HFFc6 (cell line): ENCODE data around the gene RNU7-1. TPM values are rescaled to one million over a fixed set of nuclear protein-coding genes. Genes with fewer than 3 reads are reported as not detected.

Experiments used
- DNase-seq: peaks from one replicate; pipeline ENCODE4 v3.0.0-alpha.2; 2018
- H3K27ac Mint-ChIP-seq: 2 replicates; pipeline ENCODE4 v1.8.0; 2020; ENCODE audit warnings: mild to moderate bottlenecking, mixed read lengths
- H3K27me3 Mint-ChIP-seq: 2 replicates; pipeline ENCODE4 v1.8.0; 2021; ENCODE audit warnings: mild to moderate bottlenecking, moderate library complexity, mixed read lengths; ENCODE audit not compliant: insufficient read depth
- H3K36me3 Mint-ChIP-seq: 2 replicates; pipeline ENCODE4 v1.8.0; 2021; ENCODE audit warnings: low read depth, mixed read lengths
- H3K4me1 Mint-ChIP-seq: 2 replicates; pipeline ENCODE4 v1.8.0; 2020; ENCODE audit warnings: low read depth, mixed read lengths
- H3K4me3 Mint-ChIP-seq: 2 replicates; pipeline ENCODE4 v1.8.0; 2020; ENCODE audit warnings: mild to moderate bottlenecking, moderate library complexity, mixed read lengths
- H3K9me3 Mint-ChIP-seq: 2 replicates; pipeline ENCODE4 v1.8.0; 2020; ENCODE audit warnings: mild to moderate bottlenecking, mixed read lengths
- CTCF ChIP-seq: fragments of 200-600 bp; sonication (generic); IDR thresholded peaks from 2 replicates; pipeline ENCODE4 v1.5.0; 2021; ENCODE audit warnings: antibody characterized with exemption, mild to moderate bottlenecking
- total RNA-seq, 6 experiments: library from RNA; stranded (reverse); fragmentation: NEBNext Ultra II Directional; extraction: Animal tissue kit (Norgen Biotek cat#: 25700); gene quantifications; 2 replicates in 1 of 6; 3 replicates in 5 of 6; pipeline ENCODE4 v1.2.3, GENCODE V29; 2021

The RNU7-1 gene
- total RNA-seq, 6 experiments from 2014 or later = not detected

GRCh38 chr12:6955108-6956020 is 11.7 kb downstream of the RNU7-1 start:
- Mint-ChIP-seq H3K36me3 (no peaks in the 10 kb centered on the region), H3K4me1 (peaks cover 7% of the 10 kb centered on the region; the same call in 1 of the 2 replicates), H3K9me3 (no peaks in the 10 kb centered on the region), H3K27me3 (peaks cover 2% of the 10 kb centered on the region), H3K27ac (no peak overlapping the region), H3K4me3 (no peak overlapping the region)
- TF ChIP-seq CTCF = no peak
- DNase-seq = no peak

GRCh38 chr12:6956021-6956727 is 12.6 kb downstream of the RNU7-1 start:
- no peak for DNase-seq
- no peak overlapping the region for H3K4me3 Mint-ChIP-seq

DNA sequence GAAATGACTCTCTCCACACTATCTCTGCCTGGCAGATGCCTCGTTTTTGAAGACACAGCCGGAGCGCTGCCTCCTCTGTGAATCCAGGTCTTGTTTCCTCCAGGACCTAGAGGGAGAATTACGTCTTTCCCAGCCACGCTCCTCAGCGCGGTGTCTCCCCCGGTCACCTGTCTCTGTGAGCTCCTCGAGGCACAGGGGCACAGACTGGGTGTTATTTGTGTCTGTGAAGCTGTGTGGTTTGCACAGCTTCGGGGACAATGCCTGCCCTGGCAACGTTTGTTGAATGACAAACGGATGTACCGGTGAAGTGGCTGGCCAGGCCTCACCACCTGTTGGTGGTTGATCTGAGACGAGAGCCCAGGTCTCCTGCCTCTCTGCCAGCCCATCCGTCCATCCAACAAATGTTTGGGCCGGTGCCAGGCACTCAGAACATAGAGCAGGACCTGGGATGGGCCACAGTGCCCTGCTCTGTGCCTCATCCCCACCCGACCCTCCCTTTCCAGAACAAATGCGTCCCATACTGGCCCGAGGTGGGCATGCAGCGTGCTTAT is 13.6 kb downstream of the RNU7-1 start:
- DNase-seq = no peak
- Mint-ChIP-seq H3K36me3 (no peaks in the 10 kb centered on the region), H3K9me3 (no peaks in the 10 kb centered on the region), H3K4me3 (no peak overlapping the region), H3K27ac (no peak overlapping the region), H3K27me3 (peaks cover 2% of the 10 kb centered on the region), H3K4me1 (peaks cover 23% of the 10 kb centered on the region)
- no peak for TF ChIP-seq CTCF

More at GRCh38 chr12:6956021-6956727, 12.6 kb downstream of the RNU7-1 start:
- TF ChIP-seq CTCF = no peak
- Mint-ChIP-seq H3K9me3 (no peaks in the 10 kb centered on the region), H3K27ac (no peak overlapping the region), H3K27me3 (peaks cover 2% of the 10 kb centered on the region), H3K4me1 (peaks cover 13% of the 10 kb centered on the region; the same call in 1 of the 2 replicates), H3K36me3 (no peaks in the 10 kb centered on the region)

- H3K27me3 Mint-ChIP-seq = peaks cover 2% of the 10 kb centered on the region
- H3K36me3 Mint-ChIP-seq = no peaks in the 10 kb centered on the region
- no peak for DNase-seq
- H3K4me1 Mint-ChIP-seq = peaks cover 18% of the 10 kb centered on the region
- H3K4me3 Mint-ChIP-seq = no peak overlapping the region
- H3K9me3 Mint-ChIP-seq = no peaks in the 10 kb centered on the region
- TF ChIP-seq CTCF = no peak
- no peak overlapping the region for H3K27ac Mint-ChIP-seq
Observed at GRCh38 chr12:6957741-6958608, 14.4 kb downstream of the RNU7-1 start.

- no peak for DNase-seq
- TF ChIP-seq CTCF = no peak
- Mint-ChIP-seq H3K27ac (no peak overlapping the region), H3K4me1 (peaks cover 18% of the 10 kb centered on the region), H3K4me3 (no peak overlapping the region), H3K9me3 (no peaks in the 10 kb centered on the region), H3K27me3 (peaks cover 2% of the 10 kb centered on the region), H3K36me3 (no peaks in the 10 kb centered on the region)
Observed at GRCh38 chr12:6958609-6959057, 15.0 kb downstream of the RNU7-1 start.
